NCI-H1930 (cell line): Measurements from ENCODE around the gene ZNF143.
"Not testable (repeated sequence)": the region's sequence is repeated elsewhere in the genome, so short reads cannot be mapped to it uniquely, and the experiment has no call there.

ENCODE experiments used
- DNase-seq, 2 experiments: peaks; one replicate each; lab custom pipeline; 2025; lab: John Stamatoyannopoulos, UW

The ZNF143 gene

DNA sequence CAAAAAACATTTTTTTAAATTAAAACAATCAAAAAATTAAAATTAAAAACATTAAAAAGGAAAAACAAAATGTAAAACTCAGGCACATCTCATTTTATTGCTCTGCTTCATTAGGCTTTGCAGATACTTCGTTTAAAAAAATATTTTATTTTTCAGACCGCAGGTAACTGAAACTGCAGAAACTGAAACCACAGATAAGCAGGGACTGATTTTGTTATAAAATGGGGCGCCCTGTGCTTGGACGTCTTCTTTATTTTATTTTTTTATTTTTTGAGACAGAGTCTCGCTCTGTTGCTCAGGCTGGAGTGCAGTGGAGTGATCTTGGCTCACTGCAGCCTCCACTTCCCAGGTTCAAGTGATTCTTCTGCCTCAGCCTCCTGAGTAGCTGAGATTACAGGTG is 88.4 kb downstream of the ZNF143 start:
- not testable (repeated sequence) for DNase-seq

DNA sequence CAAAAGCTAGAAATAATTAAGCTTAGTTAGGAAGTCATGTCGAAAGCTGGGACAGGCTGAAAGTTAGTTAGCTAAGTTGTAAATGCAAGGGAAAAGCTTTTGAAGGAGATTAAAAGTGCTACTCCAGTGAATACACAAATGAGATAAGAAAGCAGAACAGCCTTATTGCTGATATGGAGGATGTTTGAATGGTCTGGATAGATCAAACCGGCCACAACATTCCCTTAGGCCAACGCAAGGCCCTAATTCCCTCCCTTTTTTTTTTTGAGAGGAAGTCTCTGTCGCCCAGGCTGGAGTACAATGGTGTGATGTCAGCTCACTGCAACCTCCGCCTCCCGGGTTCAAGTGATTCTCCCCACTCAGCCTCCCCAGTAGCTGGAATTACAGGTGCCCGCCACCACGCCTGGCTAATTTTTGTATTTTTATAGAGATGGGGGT is 89.4 kb downstream of the ZNF143 start:
- DNase-seq: no peak

DNA sequence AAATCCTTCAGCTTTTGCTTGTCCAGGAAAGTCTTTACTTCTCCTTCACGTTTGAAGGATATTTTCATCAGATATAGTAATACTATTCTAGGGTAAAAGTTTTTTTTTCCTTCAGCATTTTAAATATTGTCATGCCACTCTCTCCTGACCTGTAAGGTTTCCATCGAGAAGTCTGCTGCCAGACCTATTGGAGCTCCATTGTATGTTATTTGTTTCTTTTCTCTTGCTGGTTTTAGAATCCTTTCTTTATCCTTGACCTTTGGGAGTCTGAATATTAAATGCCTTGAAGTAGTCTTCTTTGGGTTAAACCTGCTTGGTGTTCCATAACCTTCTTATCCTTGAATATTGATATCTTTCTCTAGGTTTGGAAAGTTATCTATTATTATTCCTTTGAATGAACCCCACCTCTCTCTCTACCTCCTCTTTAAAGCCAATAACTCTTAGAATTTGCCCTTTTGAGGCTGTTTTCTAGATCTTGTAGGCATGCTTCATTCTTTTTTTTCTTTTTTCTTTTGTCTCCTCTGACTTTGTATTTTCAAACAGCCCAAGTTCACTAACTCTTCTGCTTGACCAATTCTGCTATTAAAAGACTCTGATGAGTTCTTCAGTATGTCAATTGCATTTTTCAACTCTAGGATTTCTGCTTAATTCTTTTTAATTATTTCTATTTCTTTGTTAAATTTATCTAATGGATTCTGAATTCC is 100.6 kb downstream of the ZNF143 start:
- no peak for DNase-seq

DNA sequence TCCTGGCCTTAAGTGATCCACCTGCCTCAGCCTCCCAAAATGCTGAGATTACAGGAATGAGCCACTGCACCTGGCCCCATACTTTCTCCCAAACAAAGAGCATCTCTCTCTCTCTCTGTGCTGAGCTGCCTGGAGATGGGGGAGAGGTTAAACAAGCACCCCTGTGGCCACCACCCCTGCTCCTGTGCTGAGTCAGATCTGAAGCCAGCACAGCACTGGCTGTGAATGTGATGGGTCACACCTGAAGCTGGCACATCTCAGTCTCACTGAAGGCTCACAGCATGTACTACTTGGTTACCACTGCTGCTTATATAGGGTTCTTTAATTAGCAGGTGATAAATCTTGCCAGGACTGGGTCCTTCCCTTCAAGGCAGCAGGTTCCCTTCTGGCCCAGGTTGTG is 101.9 kb downstream of the ZNF143 start:
- no peak for DNase-seq

DNA sequence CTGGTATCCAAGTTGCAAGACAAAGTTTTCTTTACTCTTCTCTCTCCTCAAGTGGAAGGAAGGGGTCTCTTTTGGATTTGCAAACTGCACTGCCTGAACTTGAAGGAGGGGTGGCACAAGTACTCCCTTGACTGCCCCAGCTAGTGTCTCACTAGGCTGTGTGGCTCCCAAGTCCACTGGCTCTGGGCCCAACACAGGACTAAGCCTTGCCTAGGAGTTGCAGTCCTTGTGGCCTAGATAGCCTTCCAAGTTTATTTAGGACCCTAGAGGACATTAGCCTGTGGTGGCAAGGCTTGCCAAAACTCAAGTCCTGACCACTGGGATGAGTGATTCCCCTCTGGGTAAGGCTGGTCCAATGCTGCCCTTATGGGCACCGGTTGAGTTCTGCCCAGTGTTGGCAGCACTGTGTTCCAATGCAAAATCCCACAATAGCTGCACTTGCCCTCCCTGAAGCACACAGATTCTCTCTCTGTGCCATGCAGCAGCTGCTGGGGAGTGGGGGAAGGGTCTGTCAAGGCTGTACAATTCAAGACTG is 102.5 kb downstream of the ZNF143 start:
- no peak for DNase-seq

DNA sequence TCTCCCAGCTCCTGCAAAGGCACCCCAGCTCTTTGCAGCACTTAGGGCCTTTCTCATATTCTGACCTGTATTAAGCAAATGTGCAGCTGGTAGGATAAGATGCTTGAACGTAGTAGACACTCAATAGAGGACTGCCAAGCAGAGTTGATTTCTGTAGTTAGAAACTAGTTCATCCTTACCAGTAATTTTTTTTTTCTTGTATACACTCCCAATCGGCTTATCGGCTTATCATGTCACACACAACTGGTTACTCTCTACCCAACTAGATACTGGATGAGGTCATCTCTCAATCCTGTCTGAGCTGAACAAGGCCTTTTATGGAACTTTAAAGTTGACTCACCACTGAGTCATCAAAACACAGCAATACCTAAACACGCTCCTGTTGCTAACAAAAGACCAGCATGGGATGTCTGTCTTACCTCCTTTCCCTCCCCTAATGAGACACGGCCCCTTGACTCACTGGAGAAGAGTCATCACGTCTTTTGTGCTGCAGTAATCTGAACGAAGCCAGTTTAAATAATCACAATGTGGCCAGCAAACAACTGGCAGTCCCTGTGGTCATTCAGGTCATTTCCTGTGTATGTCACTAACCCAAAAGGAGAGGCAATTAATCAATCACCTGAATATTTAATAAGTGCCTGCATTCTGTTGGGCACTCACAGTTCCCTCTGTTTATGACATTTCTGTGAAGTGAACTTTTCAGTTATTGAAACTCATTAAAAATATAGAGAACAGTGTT is 105.2 kb downstream of the ZNF143 start:
- peak; percentile 37 to 75 for DNase-seq

DNA sequence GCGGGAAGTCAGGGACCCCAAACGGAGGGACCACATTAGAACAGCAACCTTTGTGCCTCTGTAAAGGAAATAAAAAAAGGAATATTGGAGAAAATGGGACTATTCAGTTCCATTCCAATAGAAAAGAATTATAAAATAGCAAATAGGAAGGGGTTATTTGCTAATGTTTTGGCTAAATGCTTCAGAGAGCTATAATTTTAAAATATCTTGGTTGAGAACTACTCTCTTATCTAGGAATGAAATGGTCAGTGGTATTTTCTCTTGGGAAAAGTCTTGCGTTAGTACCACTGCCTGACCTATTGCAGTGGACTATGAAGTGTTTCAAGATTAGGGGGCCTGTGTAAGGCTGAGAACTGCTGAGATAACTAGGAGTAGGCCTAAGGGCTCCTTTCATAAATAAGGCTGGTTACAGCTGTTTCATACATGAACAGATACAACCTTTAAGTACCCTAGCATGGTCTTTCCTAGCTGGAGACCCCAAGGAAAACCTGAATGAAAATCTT is 105.8 kb downstream of the ZNF143 start:
- no peak for DNase-seq

DNA sequence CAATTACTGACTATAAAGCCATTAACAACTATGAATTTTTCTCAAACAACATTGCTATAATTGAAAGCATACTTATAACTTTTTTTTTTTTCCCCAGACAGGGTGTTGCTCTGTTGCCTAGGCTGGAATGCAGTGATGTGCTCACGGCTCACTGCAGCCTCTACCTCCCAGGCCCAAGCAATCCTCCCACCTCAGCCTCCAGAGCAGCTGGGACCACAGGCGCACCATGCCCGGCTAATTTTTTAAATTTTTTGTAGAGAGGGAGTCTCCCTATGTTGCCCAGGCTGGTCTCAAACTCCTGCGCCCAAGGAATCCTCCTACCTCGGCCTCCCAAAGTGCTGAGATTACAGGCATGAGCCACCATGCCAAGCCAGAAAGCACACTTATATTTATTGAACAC is 106.6 kb downstream of the ZNF143 start:
- no peak for DNase-seq

DNA sequence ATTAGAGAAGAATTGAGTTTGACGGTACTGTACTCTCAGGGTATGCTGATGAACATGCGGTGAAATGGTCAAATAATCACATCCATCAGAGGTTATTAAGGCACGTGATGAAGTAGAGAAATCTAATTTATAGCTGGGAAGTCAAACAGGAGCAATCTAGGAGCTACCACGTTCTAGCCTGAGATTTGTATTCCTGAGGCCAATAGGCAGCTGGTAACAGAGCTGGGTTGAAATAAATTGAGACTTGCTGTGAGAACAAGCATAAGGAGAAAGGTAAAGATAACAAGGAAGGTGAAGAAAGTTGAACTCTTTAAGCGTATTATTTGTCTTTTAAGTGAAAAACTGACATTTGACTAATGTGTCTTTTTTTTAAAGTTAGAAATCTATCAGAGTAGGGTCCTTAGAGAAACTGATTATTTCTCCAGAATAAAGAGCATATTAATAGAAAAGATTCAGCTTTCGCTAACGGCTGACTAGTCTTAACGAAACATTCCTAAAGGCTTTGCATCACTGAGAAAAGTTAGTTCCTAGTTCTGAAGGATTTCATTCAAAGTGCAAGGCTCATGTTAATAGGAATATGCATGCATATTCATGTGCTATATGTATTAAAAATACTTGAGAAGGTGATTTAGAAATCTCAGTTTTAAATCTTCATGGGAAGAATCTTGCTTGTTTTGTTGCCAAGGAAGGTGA is 107.5 kb downstream of the ZNF143 start:
- no peak for DNase-seq

DNA sequence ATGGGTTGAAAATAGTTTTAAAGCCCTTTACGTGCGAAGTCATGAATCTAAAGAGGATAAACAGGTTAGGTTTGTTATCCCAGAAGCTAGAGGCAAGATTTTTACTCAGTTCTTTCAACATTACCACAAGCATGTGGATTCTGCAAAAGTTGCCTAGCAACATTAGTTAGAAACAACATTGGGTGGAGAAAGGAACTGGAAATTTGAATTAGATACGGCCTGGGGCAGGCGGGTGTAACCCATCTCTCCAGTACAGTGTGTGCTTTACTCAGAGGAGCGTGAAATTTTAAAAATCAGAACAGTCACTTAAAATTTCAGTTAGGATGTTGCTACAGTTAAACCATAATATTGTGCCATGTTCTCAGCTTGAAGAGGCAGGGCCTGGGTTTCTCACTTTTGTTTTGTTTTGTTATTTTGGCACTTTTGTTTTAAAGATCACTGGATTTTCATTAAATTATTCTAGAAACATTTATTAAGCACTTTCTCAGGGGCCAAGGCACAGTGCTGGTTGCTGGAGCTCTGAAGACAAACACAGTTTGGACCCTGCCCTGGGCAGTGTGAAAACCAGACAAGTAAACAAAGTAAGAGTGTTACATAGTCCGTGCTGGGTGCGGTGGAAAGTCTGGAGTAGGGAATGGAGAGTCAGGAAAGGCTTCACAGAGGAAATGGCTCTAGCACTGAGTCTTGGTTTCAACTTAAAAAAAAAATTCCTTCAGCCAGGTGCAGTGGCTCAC is 108.2 kb downstream of the ZNF143 start:
- no peak for DNase-seq

DNA sequence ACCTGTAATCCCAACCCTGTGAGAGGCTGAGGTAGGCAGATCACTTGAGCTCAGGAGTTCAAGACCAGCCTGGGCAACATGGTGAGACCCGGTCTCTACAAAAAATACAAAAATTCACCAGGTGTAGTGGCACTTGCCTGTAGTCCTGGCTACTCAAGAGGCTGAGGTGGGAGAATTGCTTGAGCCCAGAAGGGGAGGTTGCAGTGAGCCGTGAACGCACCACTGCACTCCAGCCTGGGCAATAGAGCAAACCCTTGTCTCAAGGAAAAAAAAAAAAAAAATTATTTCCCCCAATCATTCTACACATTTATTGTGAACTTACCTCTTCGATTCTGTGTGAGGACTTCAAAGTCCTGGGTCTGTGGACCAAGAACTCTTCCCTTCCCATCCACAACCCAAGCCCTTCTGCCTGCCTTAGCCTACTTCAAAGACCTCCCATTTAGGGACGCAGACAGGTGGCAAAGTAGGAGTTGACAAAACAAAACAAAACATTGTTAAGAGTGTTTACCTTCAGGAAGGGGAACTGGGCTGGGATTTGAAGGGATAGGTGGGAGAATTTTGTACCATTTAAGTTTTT is 108.9 kb downstream of the ZNF143 start:
- no peak for DNase-seq

DNA sequence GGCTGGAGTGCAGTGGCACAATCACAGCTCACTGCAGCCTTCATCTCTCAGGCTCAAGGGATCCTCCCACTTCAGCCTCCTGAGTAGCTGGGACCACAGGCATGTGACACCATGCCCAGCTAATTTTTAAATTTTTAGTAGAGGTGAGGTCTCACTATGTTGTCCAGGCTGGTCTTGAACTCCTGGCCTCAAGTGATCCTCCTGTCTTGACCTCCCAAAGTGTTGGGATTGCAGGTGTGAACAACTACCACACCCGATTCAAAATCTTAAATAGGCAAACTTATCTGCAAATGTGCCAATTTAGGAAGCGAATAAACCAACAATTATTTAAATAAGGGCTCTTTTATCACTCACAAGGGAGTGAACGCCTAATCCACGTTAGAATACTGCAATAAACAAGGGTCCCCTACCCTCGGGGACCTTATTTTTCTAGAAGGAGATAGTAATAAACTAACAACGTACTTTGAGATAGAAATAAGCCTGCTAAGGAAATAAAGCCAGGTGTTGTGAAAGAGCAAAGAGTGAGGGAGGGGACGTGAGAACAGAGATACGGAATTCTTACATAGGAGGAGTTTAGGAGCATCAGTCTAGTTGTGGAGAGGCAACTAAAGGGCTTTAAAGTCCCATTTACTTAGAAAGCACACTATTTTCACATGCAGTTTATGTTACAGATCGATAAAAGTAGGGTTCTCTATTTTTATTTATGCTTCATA is 109.7 kb downstream of the ZNF143 start:
- no peak for DNase-seq

DNA sequence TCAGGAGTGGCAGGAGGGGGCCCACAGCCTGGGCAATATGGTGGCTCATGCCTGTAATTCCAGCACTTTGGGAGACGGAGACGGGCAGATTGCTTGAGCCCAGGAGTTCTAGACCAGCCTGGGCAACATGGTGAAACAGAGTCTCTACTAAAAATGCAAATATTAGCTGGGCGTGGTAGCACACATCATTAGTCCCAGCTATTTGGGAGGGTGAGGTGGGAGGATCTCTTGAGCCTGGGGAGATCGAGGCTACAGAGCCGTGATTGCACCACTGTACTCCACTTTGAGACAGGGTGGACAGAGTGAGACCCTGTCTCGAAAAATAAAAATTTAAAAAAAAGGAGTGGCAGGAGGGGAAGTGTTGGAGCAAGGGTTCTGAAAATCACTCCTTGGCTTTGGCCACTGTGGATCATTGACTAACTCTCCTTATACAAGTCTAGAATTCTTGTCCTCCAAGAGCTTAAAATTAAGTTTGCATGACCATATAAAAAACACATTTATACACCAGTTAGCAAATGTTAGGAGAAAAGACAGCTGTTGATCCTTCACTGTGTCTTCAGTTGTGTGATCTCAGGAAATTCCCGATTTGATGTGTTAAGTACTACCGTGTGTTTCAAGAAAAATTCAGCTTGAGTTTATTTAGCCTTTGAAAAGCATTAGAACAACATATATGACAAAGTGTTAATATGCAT is 110.4 kb downstream of the ZNF143 start:
- DNase-seq: no peak

DNA sequence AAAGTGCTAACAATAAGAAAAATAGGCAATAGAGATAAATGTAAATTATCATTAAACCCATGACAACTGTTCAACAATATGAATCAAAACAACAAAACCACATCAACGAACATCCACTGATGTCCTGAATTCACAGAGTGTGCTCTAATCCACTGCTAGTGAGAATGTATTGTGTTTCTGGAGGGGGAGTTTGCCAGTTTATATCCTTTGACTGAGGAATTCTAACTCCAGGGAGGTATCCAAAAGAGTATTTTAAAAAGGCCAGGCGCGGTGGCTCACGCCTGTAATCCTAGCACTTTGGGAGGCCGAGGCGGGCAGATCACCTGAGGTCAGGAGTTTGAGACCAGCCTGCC is 110.9 kb downstream of the ZNF143 start:
- DNase-seq: no peak

DNA sequence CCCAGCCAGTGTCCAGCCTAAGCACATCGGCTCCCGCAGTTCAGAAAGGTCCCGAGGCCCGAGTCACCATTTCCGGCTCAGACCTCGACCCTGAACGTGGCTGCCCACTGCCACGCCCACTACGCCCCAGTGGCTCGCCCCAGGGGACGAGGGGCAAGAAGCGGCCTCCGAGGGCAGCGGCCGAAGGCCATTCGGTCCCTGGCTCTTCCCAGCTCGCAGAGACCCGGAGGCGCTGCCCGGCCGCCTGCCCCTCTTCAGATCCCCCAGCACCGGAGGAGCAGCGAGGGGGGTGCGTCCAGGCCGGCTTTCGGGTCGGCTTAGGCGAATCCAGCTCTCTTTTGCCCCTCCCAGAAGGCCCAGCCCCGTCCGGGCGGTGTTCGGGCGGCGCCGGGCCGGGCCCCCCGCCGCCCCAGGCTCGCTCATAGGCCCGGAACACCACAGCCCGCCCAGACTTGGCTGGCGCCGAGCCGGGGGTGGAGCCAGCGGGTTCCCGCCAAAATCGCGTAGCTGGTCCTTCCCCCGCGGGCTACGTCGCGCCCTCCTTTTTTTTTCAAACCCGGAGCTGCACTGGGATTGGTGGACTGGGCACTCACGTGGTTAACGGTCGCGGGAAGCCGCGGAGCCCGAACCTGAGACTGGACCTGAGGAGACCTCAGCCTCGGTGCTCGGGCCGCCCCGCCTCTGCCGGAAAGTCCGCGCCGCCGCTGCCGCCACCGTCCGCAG is 112.4 kb downstream of the ZNF143 start, which contains the start of gene WEE1:
TSS of gene WEE1 (plus strand) at position 619 of the 723 bp plus-strand sequence. CDS start 264 bp downstream, outside the sequence.
- peak; percentile 98 to 100 for DNase-seq

DNA sequence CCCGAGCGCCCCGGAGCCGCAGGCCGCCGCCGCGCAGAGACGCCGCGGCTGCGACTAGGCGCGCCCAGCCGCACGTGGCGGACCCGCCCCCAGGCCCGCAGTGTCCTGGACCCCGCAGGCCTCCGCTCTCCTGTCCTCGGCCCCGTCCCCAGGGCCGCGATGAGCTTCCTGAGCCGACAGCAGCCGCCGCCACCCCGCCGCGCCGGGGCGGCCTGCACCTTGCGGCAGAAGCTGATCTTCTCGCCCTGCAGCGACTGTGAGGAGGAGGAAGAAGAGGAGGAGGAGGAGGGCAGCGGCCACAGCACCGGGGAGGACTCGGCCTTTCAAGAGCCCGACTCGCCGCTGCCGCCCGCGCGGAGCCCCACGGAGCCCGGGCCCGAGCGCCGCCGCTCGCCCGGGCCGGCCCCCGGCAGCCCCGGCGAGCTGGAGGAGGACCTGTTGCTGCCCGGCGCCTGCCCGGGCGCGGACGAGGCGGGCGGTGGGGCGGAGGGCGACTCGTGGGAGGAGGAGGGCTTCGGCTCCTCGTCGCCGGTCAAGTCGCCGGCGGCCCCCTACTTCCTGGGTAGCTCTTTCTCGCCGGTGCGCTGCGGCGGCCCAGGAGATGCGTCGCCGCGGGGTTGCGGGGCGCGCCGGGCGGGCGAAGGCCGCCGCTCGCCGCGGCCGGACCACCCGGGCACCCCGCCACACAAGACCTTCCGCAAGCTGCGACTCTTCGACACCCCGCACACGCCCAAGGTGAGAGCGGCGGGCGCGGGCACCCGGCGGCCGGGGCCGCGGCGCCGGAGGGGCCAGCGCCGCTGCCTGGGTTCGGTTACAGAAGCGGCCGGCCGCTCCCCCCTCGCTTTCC is 113.2 kb downstream of the ZNF143 start:
- DNase-seq: no peak

DNA sequence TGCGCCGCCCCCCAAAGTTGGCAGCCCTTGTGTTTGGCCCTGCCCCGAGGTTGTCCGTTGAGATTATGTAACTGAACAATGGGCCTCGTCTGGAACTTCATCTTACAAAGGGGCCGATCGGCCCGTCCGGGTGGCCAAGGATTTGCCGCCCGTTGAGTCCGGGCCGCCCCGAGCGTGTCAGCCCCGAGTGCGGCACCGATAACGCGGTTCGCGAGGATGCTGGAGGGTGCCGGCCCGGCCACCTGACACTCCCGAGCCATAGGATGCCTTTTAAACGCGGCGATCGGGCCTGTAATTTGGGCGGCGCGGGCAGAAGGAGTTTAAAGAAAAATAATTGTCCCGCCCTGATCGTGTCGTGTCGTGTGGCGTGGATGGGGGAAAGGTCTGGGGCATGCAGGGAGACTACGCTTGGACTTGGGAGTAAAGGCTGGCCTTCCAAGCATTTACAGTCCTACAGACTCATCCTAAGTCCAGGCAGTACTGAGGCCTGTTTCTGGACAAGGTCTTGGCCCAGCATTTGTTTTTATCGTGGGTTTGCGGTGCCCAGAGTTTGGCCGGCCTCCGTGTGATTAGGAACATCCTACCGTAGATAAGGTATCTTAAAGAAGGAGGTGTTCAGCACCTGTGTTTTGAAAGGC is 113.9 kb downstream of the ZNF143 start:
- DNase-seq: no peak
